HG02870 (cell line): Measurements from ENCODE around the gene THAP10.
"Not testable (repeated sequence)": the region's sequence is repeated elsewhere in the genome, so short reads cannot be mapped to it uniquely, and the experiment has no call there.

Experiments used
- ATAC-seq: cut with Tn5 transposase; IDR thresholded peaks from one replicate; pipeline ENCODE4 v1.9.1; 2021; ENCODE audit warnings: mild to moderate bottlenecking, moderate library complexity; ENCODE audit not compliant: unreplicated experiment

THAP10 gene

DNA sequence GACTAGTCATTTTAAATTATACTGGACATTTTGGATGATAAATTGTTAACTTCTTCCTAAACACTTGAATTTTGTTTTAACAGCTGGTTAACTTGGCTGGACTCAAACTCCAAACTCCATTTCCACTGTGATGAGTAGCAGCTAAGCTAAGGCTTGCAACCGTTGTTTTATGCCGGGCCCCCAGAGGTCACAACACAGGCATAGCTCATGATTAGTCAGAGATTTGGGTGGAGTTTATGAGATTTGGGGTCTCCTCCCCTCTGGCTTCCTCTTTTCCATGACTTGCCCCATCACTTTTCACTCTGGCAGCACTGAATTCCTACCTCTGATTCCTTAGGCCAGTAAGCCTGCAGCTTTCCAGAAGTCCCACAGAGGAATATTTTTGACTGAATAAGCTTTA is 12.8 kb downstream of the THAP10 start:
- no peak for ATAC-seq

DNA sequence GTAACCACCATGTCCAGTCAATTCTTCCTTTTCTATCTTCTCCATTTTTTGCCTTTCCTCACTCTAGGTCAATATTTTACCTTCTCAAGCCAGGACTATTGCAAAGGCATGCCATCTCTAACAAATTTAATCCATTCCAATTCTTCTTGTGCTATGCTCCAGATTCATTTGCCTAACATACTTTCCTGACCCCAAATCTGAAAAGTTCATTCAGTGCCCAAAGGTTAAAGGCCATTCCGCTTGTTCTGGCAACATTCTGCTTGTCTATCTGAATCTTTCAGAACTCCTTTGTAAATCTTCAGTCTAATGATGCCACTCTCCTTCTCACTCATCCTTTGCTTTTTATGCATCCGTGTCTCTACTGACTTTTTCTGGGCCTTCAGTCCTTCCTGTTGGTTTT is 15.6 kb downstream of the THAP10 start:
- no peak for ATAC-seq

DNA sequence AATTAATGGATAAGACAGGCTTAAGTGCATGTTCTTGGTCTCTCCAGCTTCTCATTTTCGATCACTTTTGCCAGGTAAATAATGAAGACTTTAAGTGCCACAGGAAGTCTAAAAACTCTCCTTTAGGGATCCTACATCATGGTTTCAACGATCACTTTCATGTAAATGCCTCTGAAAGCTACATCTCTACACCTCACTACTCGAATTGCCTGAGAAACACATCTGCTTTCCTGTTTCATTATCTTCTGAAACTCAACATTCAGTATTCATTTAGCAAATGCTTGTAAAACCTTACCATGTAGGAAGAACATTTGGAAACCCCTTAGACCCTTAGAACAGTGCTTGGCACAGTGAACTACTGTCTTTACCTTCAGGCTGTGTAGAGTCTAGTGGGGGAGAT is 16.2 kb downstream of the THAP10 start:
- no peak for ATAC-seq

DNA sequence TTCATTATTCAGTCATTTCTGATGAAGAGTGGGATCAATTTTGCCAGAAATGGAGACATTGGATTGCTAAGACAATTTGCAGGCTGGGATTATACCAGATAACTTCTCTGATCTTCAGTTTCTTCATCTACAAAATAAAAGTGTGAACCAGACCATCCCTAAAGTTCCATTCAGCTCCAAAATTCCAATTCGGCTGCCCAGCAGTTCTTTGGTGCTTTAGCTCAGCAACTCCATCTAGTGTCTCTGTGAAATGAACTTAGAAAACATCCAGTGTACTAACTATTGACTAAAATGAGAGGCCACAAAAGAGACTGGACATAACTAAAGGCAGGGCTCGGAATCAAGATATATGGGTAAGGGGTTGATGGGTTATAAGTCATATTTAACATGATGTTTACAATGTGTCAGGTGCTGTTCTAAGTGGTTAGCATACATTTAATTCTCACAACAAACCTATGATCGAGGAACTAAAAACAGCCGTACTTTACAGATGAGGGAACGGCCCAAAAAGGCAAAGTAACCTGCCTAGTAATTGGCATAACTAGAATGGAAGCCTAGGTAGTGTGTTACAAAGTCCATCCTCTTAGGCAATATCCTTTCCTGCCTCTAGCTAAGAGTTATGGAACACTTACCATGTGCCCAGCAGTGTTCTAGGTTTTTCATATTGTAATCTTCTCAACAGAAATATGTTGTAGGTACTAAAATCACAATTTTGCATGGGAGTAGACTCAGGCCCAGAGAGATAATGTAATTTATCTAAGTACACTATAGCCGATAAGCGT is 17.0 kb downstream of the THAP10 start:
- no peak for ATAC-seq

DNA sequence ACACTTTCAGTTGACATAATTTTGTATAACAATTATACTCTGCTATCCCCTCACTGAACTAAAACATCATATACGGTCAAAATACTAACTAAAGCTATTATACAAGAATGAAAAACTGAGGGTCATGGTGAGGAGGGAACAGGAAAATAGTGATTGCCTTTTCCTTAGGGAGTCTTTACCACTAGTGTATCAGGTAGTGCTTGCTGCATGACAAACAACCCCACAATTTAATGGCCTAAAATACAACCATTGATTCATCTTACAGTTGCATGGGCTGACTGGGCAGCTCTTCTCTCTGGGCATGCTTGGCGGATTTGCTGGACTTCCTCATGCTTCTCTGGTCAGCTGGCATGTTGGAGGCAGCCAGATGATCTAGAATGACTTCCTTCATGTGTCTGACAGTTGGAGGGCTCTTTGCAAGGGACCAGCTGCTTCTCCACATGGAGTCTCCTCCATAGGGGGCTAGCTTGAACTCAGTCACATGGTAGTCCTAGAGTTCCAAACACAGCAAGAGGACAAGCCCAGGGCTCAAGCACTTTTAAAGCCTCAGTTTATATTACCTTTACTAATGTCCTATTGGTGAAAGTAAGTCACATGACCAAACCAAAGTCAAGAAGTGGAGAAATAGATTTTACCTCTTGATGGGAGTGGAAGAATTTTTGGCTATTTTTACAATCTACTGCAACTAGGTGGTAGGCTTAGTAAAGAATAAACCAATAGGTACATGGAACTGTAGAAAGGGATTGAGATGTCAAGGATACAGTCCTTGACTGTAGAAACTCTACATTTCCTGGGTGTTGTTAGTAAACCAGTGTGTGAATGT is 18.8 kb downstream of the THAP10 start:
- no peak for ATAC-seq

DNA sequence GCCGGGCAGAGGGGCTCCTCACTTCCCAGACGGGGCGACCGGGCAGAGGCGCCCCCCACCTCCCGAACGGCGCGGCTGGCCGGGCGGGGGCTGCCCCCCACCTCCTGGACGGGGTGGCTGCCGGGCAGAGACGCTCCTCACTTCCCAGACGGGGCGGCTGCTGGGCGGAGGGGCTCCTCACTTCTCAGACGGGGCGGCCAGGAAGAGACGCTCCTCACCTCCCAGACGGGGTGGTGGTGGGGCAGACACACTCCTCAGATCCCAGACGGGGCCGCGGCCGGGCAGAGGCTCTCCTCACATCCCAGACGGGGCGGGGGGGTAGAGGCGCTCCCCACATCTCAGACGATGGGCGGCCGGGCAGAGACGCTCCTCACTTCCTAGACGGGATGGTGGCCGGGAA is 20.7 kb downstream of the THAP10 start:
- ATAC-seq: not testable (repeated sequence)

DNA sequence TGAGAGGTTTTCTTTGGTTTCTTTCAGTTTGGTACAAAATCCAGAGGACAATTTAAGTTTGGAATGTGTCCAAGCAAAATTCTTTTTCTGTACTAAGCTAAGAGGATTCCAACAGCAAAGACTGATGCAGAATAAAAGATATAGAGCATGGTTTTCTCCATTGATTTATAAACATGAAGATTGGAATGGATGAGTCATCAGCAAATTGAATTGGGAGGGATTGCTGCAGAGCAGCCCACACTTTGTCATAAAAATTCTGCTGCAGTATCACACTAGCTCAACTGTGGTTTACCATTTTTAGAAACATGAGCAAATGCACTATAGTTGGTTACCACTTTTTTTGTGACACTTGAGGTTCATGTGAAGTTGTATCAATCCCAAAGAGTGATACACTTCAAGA is 22.2 kb downstream of the THAP10 start:
- no peak for ATAC-seq

DNA sequence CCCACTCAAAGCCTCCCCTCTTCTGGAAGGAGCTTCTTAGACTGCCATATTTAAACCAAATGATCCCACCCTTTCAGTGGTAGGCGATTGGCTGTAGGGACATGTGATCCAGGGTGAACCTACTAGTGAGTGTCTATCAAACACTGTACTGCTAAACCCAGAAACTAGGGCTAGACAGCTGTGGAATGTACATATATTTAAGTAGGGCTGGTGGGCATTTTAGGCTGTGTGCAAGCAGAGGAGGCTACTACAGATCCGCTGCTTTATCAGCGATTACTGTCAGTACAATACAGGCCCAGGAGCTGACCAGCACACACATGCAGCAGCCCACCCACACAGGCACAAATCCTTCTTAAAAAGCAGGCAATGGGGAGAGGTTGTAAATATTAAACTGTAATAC is 22.9 kb downstream of the THAP10 start:
- ATAC-seq: no peak

DNA sequence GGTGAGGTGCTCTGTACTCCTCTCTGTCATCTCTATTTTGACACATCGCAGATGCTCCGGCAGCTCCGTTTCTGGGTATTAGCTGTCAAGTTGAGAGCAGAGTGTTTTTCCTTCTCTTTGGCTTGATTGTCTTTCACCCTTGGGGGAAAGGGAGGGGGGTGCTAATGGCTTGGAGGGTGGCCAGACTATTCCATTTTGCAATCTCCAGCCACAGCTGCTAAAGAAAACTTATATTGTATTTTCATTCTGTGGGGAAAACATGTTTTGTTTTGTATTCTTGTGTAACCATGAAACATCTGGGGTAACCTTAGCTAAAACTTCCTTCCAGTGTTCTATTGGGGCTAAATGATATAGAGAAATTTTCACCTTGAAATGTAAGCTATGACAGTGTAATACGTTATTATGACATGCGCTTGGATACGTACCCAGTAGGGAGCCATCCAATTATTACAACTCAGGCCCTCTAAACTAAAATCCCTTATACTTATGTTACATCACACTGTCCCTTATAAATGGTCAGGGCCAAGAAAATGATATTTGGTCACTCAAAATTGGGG is 24.2 kb downstream of the THAP10 start:
- ATAC-seq: no peak

DNA sequence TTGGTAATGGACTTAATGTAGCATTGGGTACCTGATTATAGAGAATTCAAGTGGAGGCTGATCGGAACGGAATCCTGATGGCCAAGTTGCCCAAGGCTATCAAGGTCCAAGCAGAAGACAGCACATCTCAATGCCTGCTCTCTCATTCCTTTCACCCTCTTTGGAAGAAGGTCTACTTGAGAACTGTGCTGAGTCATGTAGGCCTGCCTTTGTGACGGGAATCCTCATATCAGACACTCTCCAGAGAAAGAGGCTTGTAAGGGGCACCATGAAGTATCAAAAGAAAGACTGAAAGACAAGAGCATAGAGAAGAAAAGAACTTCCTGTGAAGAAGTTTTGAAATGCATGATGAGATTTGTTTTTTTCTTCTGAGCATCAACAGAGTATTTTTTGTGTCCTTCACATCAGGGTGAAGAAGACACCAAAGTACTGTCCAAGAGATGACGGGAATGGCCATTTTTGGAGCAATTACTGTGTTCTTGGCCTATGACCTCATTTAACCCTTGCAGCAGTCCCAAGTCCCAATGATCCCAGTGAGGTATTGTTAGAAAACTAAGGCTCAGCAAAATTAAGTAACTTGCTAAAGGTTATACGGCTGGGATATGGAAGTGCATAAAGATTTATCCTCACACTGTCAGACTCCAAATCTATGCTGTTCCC is 25.1 kb downstream of the THAP10 start:
- ATAC-seq: no peak

DNA sequence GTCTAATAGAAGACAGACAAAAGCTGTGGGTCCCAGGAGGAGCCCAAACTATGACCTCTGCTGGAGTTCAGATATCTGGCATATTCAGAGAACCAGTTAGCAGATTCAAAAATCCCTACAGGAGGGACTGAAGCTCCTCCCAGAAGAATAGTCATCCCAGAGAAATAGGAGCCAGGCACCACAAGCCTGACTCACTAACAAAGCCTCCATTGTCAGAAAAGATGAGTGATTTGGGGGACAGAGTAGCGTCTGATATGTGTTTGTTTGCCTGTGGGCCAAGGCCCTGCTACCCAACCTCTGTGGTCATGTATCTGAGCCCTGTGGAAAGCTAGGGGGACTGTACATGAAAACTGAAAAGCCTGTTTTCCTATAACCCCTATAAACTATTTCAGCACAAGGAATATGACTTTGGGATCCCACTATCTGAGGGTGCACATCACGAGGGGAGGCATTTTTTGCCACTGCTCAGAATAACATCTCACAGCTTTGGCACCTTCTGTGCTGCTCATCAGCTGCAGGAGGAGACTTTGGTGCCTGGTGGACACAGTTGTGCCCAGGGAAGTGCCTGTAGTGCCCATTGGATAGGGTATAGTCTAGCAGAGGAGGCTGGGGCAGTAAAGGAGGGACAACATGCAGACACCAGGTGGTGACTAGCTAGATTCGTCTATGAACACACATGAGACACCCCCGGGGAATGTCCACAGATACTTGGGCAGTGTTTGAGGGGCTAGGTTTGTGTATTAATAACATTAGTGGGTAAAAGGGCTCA is 28.6 kb downstream of the THAP10 start:
- ATAC-seq: no peak

DNA sequence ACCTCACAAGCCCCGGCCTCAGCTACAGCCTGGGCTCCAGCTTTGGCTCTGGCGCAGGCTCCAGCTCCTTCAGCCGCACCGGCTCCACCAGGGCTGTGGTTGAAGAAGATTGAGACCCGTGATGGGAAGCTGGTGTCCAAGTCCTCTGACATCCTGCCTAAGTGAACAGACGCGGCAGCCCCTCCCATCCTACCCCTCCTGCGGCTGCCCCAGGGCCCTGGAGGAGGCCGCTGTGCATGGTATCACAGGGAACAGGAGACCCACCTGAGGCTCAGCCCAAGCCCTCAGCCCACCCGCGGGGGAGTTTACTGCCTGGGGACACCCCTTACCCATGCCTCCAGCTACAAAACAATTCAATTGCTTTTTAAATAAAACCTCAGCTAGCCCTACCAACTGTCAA is 32.2 kb downstream of the THAP10 start:
- no peak for ATAC-seq

DNA sequence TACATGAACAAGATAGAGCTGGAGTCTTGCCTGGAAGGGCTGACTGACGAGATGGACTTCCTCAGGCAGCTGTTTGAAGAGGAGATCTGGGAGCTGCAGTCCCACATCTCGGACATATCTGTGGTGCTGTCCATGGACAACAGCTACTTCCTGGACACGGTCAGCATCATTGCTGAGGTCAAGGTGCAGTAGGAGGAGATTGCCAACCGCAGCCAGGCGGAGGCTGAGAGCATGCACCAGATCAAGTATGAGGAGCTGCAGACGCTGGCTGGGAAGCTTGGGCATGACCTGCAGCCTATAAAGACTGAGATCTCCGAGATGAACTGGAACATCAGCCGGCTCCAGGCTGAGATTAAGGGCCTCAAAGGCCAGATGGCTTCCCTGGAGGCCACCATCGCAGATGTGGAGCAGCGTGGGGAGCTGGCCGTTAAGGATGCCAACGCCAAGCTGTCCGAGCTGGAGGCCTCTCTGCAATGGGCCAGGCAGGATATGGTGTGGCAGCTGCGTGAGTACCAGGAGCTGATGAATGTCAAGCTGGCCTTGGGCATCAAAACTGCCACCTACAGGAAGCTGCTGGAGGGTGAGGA is 32.8 kb downstream of the THAP10 start:
- ATAC-seq: no peak

DNA sequence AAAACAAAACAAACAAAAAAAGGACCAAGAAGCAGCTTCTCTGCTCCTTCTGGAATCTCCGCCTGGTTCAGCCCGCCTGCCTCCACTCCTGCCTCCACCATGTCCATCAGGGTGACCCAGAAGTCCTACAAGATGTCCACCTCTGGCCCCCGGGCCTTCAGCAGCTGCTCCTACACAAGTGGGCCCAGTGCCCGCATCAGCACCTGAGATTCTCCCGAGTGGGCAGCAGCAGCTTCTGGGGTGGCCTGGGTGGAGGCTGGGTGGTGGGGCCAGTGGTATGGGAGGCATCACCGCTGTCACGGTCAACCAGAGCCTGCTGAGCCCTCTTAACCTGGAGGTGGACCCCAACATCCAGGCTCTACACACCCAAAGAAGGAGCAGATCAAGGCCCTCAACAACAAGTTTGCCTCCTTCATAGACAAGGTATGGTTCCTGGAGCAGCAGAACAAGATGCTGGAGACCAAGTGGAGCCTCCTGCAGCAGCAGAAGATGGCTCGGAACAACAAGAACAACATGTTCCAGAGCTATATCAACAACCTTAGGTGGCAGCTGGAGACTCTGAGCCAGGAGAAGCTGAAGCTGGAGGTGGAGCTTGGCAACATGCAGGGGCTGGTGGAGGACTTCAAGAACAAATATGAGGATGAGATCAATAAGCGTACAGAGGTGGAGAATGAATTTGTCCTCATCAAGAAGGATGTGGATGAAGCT is 33.5 kb downstream of the THAP10 start:
- ATAC-seq: not testable (repeated sequence)

DNA sequence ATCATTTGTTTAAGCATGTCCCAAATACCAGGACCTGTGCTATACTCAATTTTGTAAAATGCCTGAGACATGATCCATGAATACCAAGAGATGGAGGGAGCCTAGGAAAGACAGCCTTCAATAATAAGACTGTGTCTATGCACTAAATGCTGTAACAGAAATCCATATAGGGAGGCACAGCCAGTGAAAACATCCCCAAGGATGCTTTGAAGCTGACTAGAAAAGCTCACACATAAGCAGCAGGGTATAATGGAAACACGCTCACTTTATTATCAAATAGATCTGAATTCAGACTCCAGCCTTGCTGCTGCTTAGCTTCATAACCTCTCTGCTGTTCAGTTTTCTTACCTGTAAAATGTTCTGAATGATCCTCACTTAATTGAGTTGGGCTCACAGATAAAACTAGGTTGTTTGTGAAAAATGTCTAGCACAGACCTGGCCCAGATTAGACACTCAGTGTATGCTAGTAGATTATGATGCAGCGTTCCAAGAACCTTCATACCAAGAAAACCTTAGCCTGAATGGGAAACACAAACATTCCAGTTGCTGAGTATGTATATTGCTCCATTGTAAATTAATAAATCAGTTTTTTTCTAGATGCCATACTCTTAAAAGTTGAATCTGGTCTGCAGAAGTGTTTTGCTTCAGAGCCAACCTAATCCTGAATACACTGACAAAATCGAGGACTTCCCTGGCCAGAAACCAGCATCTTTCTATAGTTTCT is 34.5 kb downstream of the THAP10 start:
- no peak for ATAC-seq

DNA sequence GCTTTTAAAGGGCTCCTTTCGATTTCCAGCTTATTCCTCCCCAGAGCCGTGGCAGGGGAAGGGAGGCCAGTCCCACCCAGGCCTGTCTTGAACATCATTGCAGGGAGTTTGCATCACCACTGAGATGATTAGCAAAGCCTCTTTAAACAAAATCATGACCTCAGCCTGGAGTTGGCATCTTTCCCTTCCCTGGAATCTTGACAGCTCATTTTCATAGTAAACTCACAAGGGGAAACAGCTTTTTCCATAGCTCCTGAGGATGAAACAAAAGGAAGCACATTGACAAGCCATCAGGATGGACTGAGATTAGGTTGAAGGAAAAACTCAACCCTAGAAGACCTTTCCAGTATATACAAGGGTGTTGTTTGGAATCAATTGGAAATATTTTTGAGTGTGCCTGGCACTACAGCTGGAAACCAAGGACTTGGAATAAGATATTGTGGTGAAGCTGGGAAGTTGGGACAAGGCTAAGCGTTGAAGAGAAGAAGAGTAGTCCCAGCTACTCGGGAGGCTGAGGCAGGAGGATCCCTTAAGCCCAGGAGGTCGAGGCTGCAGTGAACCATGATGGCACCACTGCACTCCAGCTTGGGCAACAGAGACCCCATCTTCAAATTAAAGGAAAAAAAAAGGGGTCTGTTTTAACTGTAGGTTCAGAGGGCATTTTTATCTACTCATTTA is 35.2 kb downstream of the THAP10 start:
- ATAC-seq: no peak

DNA sequence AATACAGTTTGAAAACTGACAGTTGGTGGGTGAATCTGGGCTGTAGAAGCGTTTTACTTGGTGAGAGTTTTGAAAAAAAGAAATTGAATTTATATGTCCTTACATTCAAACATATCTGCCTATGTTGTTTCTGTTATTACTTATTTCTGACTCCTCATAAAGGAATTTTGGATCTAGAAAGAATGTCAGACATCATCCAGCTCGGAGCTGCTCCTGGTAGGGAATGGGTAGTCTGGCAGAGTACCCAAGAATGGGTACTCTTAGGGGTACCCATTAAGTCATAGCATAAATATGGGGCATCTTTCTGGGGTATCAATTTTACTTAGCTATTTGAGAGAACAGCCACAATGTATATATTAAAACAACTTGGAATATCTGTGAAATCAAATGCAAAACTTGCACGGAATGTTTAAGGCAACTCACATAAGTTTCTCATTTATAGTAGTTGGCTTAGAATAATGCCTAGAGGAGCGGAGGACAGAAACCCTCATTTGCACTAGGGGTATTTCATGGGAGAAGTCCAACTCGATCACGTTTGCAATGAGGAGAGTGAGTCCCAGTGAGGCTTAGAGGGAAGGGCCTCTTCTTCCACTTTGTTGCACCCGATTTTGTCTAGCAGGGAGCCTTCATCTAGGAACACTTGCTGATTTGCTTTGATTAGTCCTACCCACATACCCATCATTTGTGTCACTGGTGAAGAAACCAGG is 35.9 kb downstream of the THAP10 start:
- no peak for ATAC-seq

DNA sequence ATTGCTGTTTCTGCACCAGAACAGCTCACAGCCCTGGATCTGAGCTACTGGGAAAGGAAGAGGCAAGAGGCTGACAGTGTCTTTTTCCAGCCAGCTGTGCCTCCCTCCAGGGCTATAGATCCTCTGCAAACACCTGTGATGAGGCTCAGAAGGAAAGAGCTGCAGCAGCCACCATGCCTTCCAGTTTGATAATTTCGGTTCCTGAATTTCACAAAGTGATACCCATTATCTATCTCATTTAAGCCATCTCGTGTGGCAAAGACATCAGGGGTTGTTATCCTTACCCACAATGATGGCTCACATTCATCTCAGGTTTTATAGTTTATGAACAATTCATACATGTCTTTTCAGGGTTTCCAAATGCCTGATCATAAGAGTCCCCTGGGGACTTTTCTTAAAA is 36.5 kb downstream of the THAP10 start:
- ATAC-seq: no peak
